Peyer's patch (tissue), 4 donors: ENCODE results near the gene OLAH.

ENCODE experiments used
- POLR2A ChIP-seq, 2 donors: fragments of 450-650 bp; IDR thresholded peaks; one replicate each; pipeline ENCODE4 v1.5.1; 2017; ENCODE audit warnings: antibody characterized with exemption in 2 of 2, mild to moderate bottlenecking in 2 of 2, moderate library complexity in 2 of 2
- TF ChIP-seq, protein P1 (sequence below), 6 experiments: fragments of 450-650 bp in 4 of 6; fragments of 200-600 bp in 2 of 6; sonication (generic) in 1 of 6; IDR thresholded peaks; one replicate each; pipeline ENCODE4 v1.5.1; 2017 to 2019; ENCODE audit warnings: antibody characterized with exemption in 6 of 6, mild to moderate bottlenecking in 3 of 6, moderate library complexity in 1 of 6

GRCh38 chr10:15084502-15084922 is 40.8 kb downstream of the OLAH start:
- TF ChIP-seq, protein P1, sequence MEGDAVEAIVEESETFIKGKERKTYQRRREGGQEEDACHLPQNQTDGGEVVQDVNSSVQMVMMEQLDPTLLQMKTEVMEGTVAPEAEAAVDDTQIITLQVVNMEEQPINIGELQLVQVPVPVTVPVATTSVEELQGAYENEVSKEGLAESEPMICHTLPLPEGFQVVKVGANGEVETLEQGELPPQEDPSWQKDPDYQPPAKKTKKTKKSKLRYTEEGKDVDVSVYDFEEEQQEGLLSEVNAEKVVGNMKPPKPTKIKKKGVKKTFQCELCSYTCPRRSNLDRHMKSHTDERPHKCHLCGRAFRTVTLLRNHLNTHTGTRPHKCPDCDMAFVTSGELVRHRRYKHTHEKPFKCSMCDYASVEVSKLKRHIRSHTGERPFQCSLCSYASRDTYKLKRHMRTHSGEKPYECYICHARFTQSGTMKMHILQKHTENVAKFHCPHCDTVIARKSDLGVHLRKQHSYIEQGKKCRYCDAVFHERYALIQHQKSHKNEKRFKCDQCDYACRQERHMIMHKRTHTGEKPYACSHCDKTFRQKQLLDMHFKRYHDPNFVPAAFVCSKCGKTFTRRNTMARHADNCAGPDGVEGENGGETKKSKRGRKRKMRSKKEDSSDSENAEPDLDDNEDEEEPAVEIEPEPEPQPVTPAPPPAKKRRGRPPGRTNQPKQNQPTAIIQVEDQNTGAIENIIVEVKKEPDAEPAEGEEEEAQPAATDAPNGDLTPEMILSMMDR (IDR thresholded peaks at IDR 0.05) = no peak
- TF ChIP-seq POLR2A (IDR thresholded peaks at IDR 0.05) = no peak
